ENCODE results near the gene CADPS. TPM values are rescaled to one million over a fixed set of nuclear protein-coding genes. Genes with fewer than 3 reads are reported as not detected.

Gene CADPS
- total RNA-seq, 1 experiment from 2014 or later: not detected

DNA sequence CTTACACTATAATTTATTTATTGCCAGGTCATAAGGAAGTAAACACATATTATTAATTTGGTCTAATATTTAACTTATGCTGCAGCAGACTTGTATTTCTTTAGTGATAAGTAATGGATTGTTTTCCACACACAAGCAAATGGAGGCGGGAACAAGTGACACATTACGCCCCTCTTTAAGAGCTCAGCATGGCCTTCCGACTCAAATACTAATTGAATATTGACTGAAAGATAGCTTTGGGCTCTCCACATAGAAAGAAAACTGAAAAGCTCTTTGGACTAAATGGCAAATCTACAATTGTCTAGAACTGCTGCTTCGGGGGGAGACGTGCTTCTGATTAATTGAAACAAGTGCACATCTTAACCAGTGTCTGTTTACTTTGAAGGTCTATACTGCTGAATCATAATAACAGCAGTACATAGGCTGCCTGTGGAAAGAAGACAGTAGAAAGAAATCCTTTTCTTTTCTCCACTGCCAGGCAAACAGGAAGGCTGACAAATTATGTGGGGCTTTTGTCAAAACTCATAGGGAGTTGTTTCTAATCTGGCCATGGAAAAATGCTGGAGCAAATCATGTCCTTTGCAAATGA is 15.9 kb downstream of the CADPS start:
- Histone ChIP-seq H3K4me3 (no peak overlapping the region), H4K20me1 (ENCODE audit: insufficient read depth) (no peaks in the 10 kb centered on the region), H3K4me1 (replicated peaks; ENCODE audit: insufficient read depth) (no peaks in the 10 kb centered on the region), H3K9me3 (ENCODE audit: insufficient read depth, low read depth) (no peaks in the 10 kb centered on the region), H3K79me2 (ENCODE audit: low read depth) (no peaks in the 10 kb centered on the region), H3K27ac (no peak overlapping the region), H2AFZ (no peak overlapping the region), H3F3A (ENCODE audit: insufficient read depth, low read depth) (no peaks in the 10 kb centered on the region), H3K36me3 (ENCODE audit: low read depth) (no peaks in the 10 kb centered on the region), H3K4me2 (no peak overlapping the region), H3K9me2 (ENCODE audit: insufficient read depth) (no peaks in the 10 kb centered on the region), H3K27me3 (ENCODE audit: insufficient read depth, low read depth) (no peaks in the 10 kb centered on the region)
- DNase-seq: no peak
- POLR2A ChIA-PET (ENCODE audit: unreplicated experiment): interaction anchor here (0.6 kb wide), 1 partner anchor 58 kb away, joined by 4 read pairs; no protein-coding TSS in a partner anchor
- no peak for TF ChIP-seq EZH2 (IDR thresholded peaks at IDR 0.05; ENCODE audit: low read depth)
- BruUV-seq (replicated peaks): no TSS peak
- intact Hi-C loops (cut with micrococcal nuclease; ENCODE audit: unreplicated experiment): no loop called here
- CTCF ChIA-PET: no interaction called here

DNA sequence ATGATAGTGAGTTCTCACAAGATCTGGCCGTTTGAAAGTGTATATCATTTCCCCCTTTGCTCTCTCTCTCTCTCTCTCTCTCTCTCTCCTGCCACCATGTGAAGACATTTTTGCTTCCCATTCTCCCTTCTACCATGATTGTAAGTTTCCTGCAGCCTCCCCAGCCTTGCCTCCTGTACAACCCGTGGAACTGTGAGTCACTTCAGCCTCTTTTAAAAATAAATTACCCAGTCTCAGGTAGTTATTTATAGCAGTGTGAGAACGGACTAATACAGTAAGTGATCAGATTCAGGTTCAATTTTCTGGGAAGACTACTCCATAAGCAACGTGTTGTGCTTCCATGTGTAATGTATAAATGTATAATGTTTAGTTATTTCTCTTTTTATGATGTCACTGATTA is 29.2 kb downstream of the CADPS start:
- no peaks in the 10 kb centered on the region for H3K9me3 ChIP-seq (ENCODE audit: insufficient read depth, low read depth)
- no peaks in the 10 kb centered on the region for H3K4me1 ChIP-seq (replicated peaks; ENCODE audit: insufficient read depth)
- no peaks in the 10 kb centered on the region for H4K20me1 ChIP-seq (ENCODE audit: insufficient read depth)
- H3K27me3 ChIP-seq (ENCODE audit: insufficient read depth, low read depth): no peaks in the 10 kb centered on the region
- TF ChIP-seq EZH2 (IDR thresholded peaks at IDR 0.05; ENCODE audit: low read depth): no peak
- TF ChIP-seq, protein P1, sequence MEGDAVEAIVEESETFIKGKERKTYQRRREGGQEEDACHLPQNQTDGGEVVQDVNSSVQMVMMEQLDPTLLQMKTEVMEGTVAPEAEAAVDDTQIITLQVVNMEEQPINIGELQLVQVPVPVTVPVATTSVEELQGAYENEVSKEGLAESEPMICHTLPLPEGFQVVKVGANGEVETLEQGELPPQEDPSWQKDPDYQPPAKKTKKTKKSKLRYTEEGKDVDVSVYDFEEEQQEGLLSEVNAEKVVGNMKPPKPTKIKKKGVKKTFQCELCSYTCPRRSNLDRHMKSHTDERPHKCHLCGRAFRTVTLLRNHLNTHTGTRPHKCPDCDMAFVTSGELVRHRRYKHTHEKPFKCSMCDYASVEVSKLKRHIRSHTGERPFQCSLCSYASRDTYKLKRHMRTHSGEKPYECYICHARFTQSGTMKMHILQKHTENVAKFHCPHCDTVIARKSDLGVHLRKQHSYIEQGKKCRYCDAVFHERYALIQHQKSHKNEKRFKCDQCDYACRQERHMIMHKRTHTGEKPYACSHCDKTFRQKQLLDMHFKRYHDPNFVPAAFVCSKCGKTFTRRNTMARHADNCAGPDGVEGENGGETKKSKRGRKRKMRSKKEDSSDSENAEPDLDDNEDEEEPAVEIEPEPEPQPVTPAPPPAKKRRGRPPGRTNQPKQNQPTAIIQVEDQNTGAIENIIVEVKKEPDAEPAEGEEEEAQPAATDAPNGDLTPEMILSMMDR (conservative IDR thresholded peaks at IDR 0.05): no peak
- H3K36me3 ChIP-seq (ENCODE audit: low read depth): no peaks in the 10 kb centered on the region
- no peaks in the 10 kb centered on the region for H3F3A ChIP-seq (ENCODE audit: insufficient read depth, low read depth)
- no TSS peak for BruUV-seq (replicated peaks)
- CTCF ChIA-PET: no interaction called here
- H3K9me2 ChIP-seq (ENCODE audit: insufficient read depth): no peaks in the 10 kb centered on the region
- H2AFZ ChIP-seq: no peak overlapping the region
- H3K4me3 ChIP-seq: no peak overlapping the region
- DNase-seq: no peak
- POLR2A ChIA-PET (ENCODE audit: unreplicated experiment): no interaction called here
- intact Hi-C loops (cut with micrococcal nuclease; ENCODE audit: unreplicated experiment): no loop called here
- no peak overlapping the region for H3K27ac ChIP-seq
- H3K79me2 ChIP-seq (ENCODE audit: low read depth): no peaks in the 10 kb centered on the region
- no peak overlapping the region for H3K4me2 ChIP-seq

DNA sequence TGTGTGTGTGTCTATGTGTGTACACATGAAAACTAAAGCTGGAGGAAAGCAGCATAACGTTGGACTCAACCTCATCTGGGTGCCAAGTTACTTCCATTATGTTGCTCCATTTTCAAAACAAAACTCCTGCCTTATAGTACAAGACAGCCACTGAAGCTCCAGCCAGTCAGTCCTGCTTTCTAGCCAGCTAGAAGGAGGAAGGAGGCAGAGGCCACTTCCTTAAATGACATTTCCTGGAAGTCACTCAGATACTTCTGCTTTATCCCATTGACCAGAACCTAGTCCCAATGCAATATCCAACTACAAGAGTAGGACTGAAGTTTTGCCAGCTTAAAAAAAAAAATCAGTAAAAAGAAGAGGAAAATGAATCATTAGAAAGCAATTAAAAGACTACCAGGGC is 31.7 kb downstream of the CADPS start:
- no peaks in the 10 kb centered on the region for H3K9me3 ChIP-seq (ENCODE audit: insufficient read depth, low read depth)
- no peaks in the 10 kb centered on the region for H3K27me3 ChIP-seq (ENCODE audit: insufficient read depth, low read depth)
- H3K36me3 ChIP-seq (ENCODE audit: low read depth): no peaks in the 10 kb centered on the region
- intact Hi-C loops (cut with micrococcal nuclease; ENCODE audit: unreplicated experiment): no loop called here
- TF ChIP-seq EZH2 (IDR thresholded peaks at IDR 0.05; ENCODE audit: low read depth): no peak
- TF ChIP-seq, protein P1 (conservative IDR thresholded peaks at IDR 0.05): no peak
- no peaks in the 10 kb centered on the region for H3F3A ChIP-seq (ENCODE audit: insufficient read depth, low read depth)
- no peak overlapping the region for H3K27ac ChIP-seq
- H3K79me2 ChIP-seq (ENCODE audit: low read depth): no peaks in the 10 kb centered on the region
- no peak overlapping the region for H3K4me3 ChIP-seq
- DNase-seq: no peak
- ChIA-PET CTCF (no interaction called here), POLR2A (ENCODE audit: unreplicated experiment) (no interaction called here)
- H2AFZ ChIP-seq: no peak overlapping the region
- no peaks in the 10 kb centered on the region for H3K4me1 ChIP-seq (replicated peaks; ENCODE audit: insufficient read depth)
- no peak overlapping the region for H3K4me2 ChIP-seq
- H4K20me1 ChIP-seq (ENCODE audit: insufficient read depth): no peaks in the 10 kb centered on the region
- no TSS peak for BruUV-seq (replicated peaks)
- no peaks in the 10 kb centered on the region for H3K9me2 ChIP-seq (ENCODE audit: insufficient read depth)

DNA sequence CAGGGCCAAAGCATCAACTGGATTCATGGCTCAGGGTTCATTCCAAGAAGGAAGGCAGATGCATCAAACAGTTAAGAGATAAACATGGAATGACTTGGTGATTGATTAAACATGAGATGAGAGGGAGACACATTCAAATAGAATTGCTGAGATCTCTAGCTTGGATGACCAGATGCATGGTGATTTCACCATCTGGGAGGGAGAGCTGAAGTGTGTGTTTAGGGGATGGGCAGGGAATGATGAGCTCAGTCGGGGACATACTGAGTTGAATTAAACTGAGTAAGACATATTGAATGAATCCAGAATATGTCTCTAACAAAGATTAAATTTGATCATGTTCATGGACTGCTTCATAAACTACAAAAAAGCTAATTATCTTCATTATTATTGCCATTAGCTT is 35.5 kb downstream of the CADPS start:
- DNase-seq: no peak
- no peaks in the 10 kb centered on the region for H3K9me2 ChIP-seq (ENCODE audit: insufficient read depth)
- no peaks in the 10 kb centered on the region for H4K20me1 ChIP-seq (ENCODE audit: insufficient read depth)
- H3K4me2 ChIP-seq: no peak overlapping the region
- TF ChIP-seq, protein P1 (conservative IDR thresholded peaks at IDR 0.05): no peak
- no peak for TF ChIP-seq EZH2 (IDR thresholded peaks at IDR 0.05; ENCODE audit: low read depth)
- intact Hi-C loops (cut with micrococcal nuclease; ENCODE audit: unreplicated experiment): no loop called here
- BruUV-seq (replicated peaks): no TSS peak
- H3K4me1 ChIP-seq (replicated peaks; ENCODE audit: insufficient read depth): no peaks in the 10 kb centered on the region
- H3K79me2 ChIP-seq (ENCODE audit: low read depth): no peaks in the 10 kb centered on the region
- H3K9me3 ChIP-seq (ENCODE audit: insufficient read depth, low read depth): no peaks in the 10 kb centered on the region
- no peak overlapping the region for H3K27ac ChIP-seq
- no peak overlapping the region for H3K4me3 ChIP-seq
- no peaks in the 10 kb centered on the region for H3F3A ChIP-seq (ENCODE audit: insufficient read depth, low read depth)
- no peaks in the 10 kb centered on the region for H3K27me3 ChIP-seq (ENCODE audit: insufficient read depth, low read depth)
- ChIA-PET POLR2A (ENCODE audit: unreplicated experiment) (no interaction called here), CTCF (no interaction called here)
- no peak overlapping the region for H2AFZ ChIP-seq
- no peaks in the 10 kb centered on the region for H3K36me3 ChIP-seq (ENCODE audit: low read depth)

Data from PC-9 (cell line).